Measurements from ENCODE around the gene DLGAP4. TPM values are rescaled to one million over a fixed set of nuclear protein-coding genes. Genes with fewer than 3 reads are reported as not detected.

Gene DLGAP4
- polyA plus RNA-seq, 1 of the 3 experiments (the other 2 are of a cell fraction): 31.2 TPM

DNA sequence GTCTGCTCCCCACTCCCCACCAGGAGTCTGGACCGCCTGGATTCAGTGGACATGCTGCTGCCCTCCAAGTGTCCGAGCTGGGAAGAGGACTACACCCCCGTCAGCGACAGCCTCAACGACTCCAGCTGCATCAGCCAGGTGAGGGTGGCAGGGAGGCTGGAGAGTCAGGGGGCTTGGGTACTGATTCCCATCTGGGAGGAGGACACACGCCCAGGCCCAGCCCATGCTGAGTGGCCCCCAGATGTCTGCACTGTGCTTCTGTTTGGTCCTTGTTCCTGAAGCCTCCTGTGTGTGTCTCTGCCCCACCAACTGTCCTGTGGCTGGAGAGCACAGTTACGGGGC, 133.6 kb downstream of the DLGAP4 start:
- Histone ChIP-seq H3K4me3 (ENCODE audit: low read depth in 2 of 2, low read length in 1 of 2) (no peak overlapping the region; a peak in 1 of 4 replicates), H2AFZ (ENCODE audit: low read depth) (no peak overlapping the region), H3F3A (replicated peaks; ENCODE audit: insufficient read depth) (no peaks in the 10 kb centered on the region), H3K36me3 (replicated peaks in 1 of 2; ENCODE audit: control insufficient read depth in 1 of 2, insufficient read depth in 2 of 2, low read length in 1 of 2) (no peaks in the 10 kb centered on the region), H3K79me2 (ENCODE audit: insufficient read depth) (no peaks in the 10 kb centered on the region), H3K9me3 (no peaks in the 10 kb centered on the region), H4K20me1 (ENCODE audit: insufficient read depth) (no peaks in the 10 kb centered on the region), H3K27me3 (ENCODE audit: insufficient read depth) (no peaks in the 10 kb centered on the region), H3K9ac (no peak overlapping the region), H3K27ac (ENCODE audit: low read depth in 2 of 2, low read length in 1 of 2) (no peak overlapping the region), H3K4me2 (no peak overlapping the region), H3K9me2 (no peaks in the 10 kb centered on the region), H3K4me1 (ENCODE audit: control insufficient read depth in 1 of 2, insufficient read depth in 2 of 2, low read depth in 1 of 2, low read length in 1 of 2) (peaks cover 0 to 4% of the 10 kb centered on the region in 2 experiments; a peak in 1 of 4 replicates)
- CTCF ChIA-PET: interaction anchor here (0.5 to 6.7 kb wide), 92 partner anchors 8 to 1142 kb away, joined by 3 to 219 read pairs (median 4); partner anchors contain the start of genes DLGAP4 and SCAND1
- TF ChIP-seq, protein P1, sequence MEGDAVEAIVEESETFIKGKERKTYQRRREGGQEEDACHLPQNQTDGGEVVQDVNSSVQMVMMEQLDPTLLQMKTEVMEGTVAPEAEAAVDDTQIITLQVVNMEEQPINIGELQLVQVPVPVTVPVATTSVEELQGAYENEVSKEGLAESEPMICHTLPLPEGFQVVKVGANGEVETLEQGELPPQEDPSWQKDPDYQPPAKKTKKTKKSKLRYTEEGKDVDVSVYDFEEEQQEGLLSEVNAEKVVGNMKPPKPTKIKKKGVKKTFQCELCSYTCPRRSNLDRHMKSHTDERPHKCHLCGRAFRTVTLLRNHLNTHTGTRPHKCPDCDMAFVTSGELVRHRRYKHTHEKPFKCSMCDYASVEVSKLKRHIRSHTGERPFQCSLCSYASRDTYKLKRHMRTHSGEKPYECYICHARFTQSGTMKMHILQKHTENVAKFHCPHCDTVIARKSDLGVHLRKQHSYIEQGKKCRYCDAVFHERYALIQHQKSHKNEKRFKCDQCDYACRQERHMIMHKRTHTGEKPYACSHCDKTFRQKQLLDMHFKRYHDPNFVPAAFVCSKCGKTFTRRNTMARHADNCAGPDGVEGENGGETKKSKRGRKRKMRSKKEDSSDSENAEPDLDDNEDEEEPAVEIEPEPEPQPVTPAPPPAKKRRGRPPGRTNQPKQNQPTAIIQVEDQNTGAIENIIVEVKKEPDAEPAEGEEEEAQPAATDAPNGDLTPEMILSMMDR (IDR thresholded peaks at IDR 0.05): no peak
- TF ChIP-seq POLR2AphosphoS5 (IDR thresholded peaks at IDR 0.05; ENCODE audit: low read depth, low read length): no peak
- TF ChIP-seq, protein P2, sequence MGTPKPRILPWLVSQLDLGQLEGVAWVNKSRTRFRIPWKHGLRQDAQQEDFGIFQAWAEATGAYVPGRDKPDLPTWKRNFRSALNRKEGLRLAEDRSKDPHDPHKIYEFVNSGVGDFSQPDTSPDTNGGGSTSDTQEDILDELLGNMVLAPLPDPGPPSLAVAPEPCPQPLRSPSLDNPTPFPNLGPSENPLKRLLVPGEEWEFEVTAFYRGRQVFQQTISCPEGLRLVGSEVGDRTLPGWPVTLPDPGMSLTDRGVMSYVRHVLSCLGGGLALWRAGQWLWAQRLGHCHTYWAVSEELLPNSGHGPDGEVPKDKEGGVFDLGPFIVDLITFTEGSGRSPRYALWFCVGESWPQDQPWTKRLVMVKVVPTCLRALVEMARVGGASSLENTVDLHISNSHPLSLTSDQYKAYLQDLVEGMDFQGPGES (IDR thresholded peaks at IDR 0.05; ENCODE audit: low read depth, low read length): no peak
- TF ChIP-seq JUND (IDR thresholded peaks at IDR 0.05): no peak
- no peak for TF ChIP-seq TAF1 (IDR thresholded peaks at IDR 0.05; ENCODE audit: borderline replicate concordance, low read depth, low read length)
- no peak for TF ChIP-seq SMC3 (IDR thresholded peaks at IDR 0.05; ENCODE audit: low read depth, low read length)
- TF ChIP-seq CHD2 (IDR thresholded peaks at IDR 0.05; ENCODE audit: low read length, partially characterized antibody): no peak
- no peak for TF ChIP-seq MEF2A (IDR thresholded peaks at IDR 0.05; ENCODE audit: borderline replicate concordance, low read depth)
- TF ChIP-seq FOXM1 (IDR thresholded peaks at IDR 0.05; ENCODE audit: low read depth): no peak
- no peak for TF ChIP-seq EP300 (IDR thresholded peaks at IDR 0.05; ENCODE audit: borderline replicate concordance in 1 of 2, low read depth in 1 of 2, low read length in 1 of 2)
- no peak for TF ChIP-seq FOXJ3 (CRISPR knock-in tag; IDR thresholded peaks at IDR 0.05)
- no peak for TF ChIP-seq NRF1 (IDR thresholded peaks at IDR 0.05; ENCODE audit: low read depth, low read length)
- TF ChIP-seq, protein P3, sequence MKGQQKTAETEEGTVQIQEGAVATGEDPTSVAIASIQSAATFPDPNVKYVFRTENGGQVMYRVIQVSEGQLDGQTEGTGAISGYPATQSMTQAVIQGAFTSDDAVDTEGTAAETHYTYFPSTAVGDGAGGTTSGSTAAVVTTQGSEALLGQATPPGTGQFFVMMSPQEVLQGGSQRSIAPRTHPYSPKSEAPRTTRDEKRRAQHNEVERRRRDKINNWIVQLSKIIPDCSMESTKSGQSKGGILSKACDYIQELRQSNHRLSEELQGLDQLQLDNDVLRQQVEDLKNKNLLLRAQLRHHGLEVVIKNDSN (IDR thresholded peaks at IDR 0.05; ENCODE audit: borderline replicate concordance, low read depth): no peak
- TF ChIP-seq, protein P4, sequence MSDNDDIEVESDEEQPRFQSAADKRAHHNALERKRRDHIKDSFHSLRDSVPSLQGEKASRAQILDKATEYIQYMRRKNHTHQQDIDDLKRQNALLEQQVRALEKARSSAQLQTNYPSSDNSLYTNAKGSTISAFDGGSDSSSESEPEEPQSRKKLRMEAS (IDR thresholded peaks at IDR 0.05; ENCODE audit: low read depth): no peak
- no peak for DNase-seq
- WGBS (ENCODE audit: low lambda C conversion rate): 11% methylated on average over 4 of the region's 7 CpGs
- POLR2A ChIA-PET: no interaction called here

Data from SK-N-SH (cell line).